Neural cell (in vitro differentiated cells): ENCODE data around the gene BRCA2. TPM values are rescaled to one million over a fixed set of nuclear protein-coding genes. Genes with fewer than 3 reads are reported as not detected.

Source experiments
- H2AFZ ChIP-seq: fragments of 200-600, 300-800 bp; sonication (generic), shearing (Covaris generic); 2 replicates; pipeline ENCODE4 v1.6.0; 2014; ENCODE audit warnings: low read depth, mild to moderate bottlenecking, antibody characterized with exemption, low read length, moderate library complexity
- H3F3A ChIP-seq: fragments of 200-600 bp; shearing (Covaris generic); 2 replicates; pipeline ENCODE4 v1.6.1; 2016; ENCODE audit warnings: mild to moderate bottlenecking, moderate library complexity, mixed read lengths, antibody characterized with exemption, low read length; ENCODE audit not compliant: insufficient read depth, poor library complexity, severe bottlenecking
- H3K27ac ChIP-seq: fragments of 200-600, 300-800 bp; sonication (generic), shearing (Covaris generic); 2 replicates; pipeline ENCODE4 v1.5.1; 2014; ENCODE audit warnings: mild to moderate bottlenecking, low read length, moderate library complexity
- H3K27me3 ChIP-seq: fragments of 300-800, 200-600 bp; sonication (generic), shearing (Covaris generic); 2 replicates; pipeline ENCODE4 v1.6.0; 2014; ENCODE audit warnings: mild to moderate bottlenecking, low read depth, low read length, moderate library complexity; ENCODE audit not compliant: insufficient read depth
- H3K36me3 ChIP-seq: fragments of 300-800, 200-600 bp; sonication (generic), shearing (Covaris generic); 2 replicates; pipeline ENCODE4 v1.5.1; 2014; ENCODE audit warnings: mild to moderate bottlenecking, antibody characterized with exemption, low read length, moderate library complexity; ENCODE audit not compliant: insufficient read depth
- H3K4me2 ChIP-seq: fragments of 300-800, 200-600 bp; sonication (generic), shearing (Covaris generic); 2 replicates; pipeline ENCODE4 v1.6.0; 2014; ENCODE audit warnings: mild to moderate bottlenecking, low read length
- H3K4me3 ChIP-seq: fragments of 300-800, 200-600 bp; sonication (generic), shearing (Covaris generic); 2 replicates; pipeline ENCODE4 v1.5.1; 2014; ENCODE audit warnings: mild to moderate bottlenecking, low read length, moderate library complexity
- H3K79me2 ChIP-seq: fragments of 200-600 bp; shearing (Covaris generic); replicated peaks from 2 replicates; pipeline ENCODE4 v1.6.0; 2014; ENCODE audit warnings: mild to moderate bottlenecking, low read length, moderate library complexity; ENCODE audit not compliant: insufficient read depth
- H3K9ac ChIP-seq: fragments of 300-800, 200-600 bp; sonication (generic), shearing (Covaris generic); 2 replicates; pipeline ENCODE4 v1.6.1; 2016; ENCODE audit warnings: mild to moderate bottlenecking, low read length, mixed read lengths
- H3K9me2 ChIP-seq: fragments of 200-600 bp; shearing (Covaris generic); 2 replicates; pipeline ENCODE4 v1.6.1; 2016; ENCODE audit warnings: mild to moderate bottlenecking, low read length, mixed read lengths; ENCODE audit not compliant: insufficient read depth
- H3K9me3 ChIP-seq: fragments of 200-600, 300-800 bp; sonication (generic), shearing (Covaris generic); 2 replicates; pipeline ENCODE4 v1.6.1; 2016; ENCODE audit warnings: mild to moderate bottlenecking, mixed run types, low read length, moderate library complexity, mixed read lengths
- H4K20me1 ChIP-seq: fragments of 200-600 bp; shearing (Covaris generic); 2 replicates; pipeline ENCODE4 v1.6.1; 2016; ENCODE audit warnings: mild to moderate bottlenecking, mixed run types; ENCODE audit not compliant: insufficient read depth
- EP300 ChIP-seq: fragments of 450-650 bp; conservative IDR thresholded peaks from 2 replicates; pipeline ENCODE4 v1.6.1; 2014; ENCODE audit warnings: antibody characterized with exemption, mild to moderate bottlenecking, moderate library complexity; ENCODE audit not compliant: poor library complexity, severe bottlenecking
- EZH2 ChIP-seq: fragments of 200-600, 300-800 bp; shearing (Covaris generic), sonication (generic); IDR thresholded peaks from 2 replicates; pipeline ENCODE4 v1.6.1; 2014; ENCODE audit warnings: antibody characterized with exemption, low read length, borderline replicate concordance, mild to moderate bottlenecking; ENCODE audit not compliant: insufficient read depth, poor library complexity, severe bottlenecking
- MXI1 ChIP-seq: fragments of 450-650 bp; conservative IDR thresholded peaks from 2 replicates; pipeline ENCODE4 v1.6.1; 2014; ENCODE audit warnings: antibody characterized with exemption, mild to moderate bottlenecking; ENCODE audit not compliant: poor library complexity, severe bottlenecking
- POLR2AphosphoS5 ChIP-seq: IDR thresholded peaks from 2 replicates; pipeline ENCODE4 v1.6.1; 2012
- RAD21 ChIP-seq: fragments of 450-650 bp; conservative IDR thresholded peaks from 2 replicates; pipeline ENCODE4 v1.6.1; 2014; ENCODE audit warnings: antibody characterized with exemption, mild to moderate bottlenecking, moderate library complexity
- SMC3 ChIP-seq: fragments of 450-650 bp; conservative IDR thresholded peaks from 2 replicates; pipeline ENCODE4 v1.6.1; 2014; ENCODE audit warnings: antibody characterized with exemption, mild to moderate bottlenecking, moderate library complexity; ENCODE audit not compliant: poor library complexity
- TAF1 ChIP-seq: IDR thresholded peaks from 2 replicates; pipeline ENCODE4 v1.6.1; 2012; ENCODE audit warnings: low read depth
- polyA plus RNA-seq: library from polyadenylated mRNA; depleted of rRNA; stranded (reverse); fragments of >200 nt; gene quantifications from 2 replicates; pipeline ENCODE4 v1.2.3, GENCODE V29; 2014
- TF ChIP-seq, protein P1 (sequence below): fragments of 450-650 bp; IDR thresholded peaks from 2 replicates; pipeline ENCODE4 v1.5.1; 2014; ENCODE audit warnings: antibody characterized with exemption, mild to moderate bottlenecking, moderate library complexity; ENCODE audit not compliant: poor library complexity, severe bottlenecking
- TF ChIP-seq, protein P2 (sequence below): IDR thresholded peaks from 2 replicates; pipeline ENCODE4 v1.6.1; 2012; ENCODE audit warnings: borderline replicate concordance

Gene BRCA2
- polyA plus RNA-seq, 1 donor from 2014 or later = 0.11 TPM

DNA sequence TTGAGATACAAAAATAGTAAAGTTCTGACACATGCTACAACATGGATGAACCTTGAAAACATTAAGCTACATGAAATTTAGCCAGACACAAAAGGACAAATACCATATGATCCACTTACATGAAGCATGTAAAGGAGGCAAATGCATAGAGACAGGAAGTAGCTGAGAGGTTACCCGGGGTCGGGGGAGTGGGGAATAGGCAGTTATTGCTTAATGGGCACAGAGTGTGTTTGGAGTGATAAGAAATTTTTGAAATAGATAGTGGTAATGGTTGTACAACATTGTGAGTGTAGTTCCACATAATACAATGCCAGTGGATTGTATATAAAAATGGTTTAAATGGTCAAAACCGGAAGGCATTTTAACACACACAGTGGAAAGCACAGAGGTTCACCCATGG is 108.3 kb downstream of the BRCA2 start:
- Histone ChIP-seq H3K9me2 (no peaks in the 10 kb centered on the region), H3K9me3 (no peaks in the 10 kb centered on the region), H3K4me3 (no peak overlapping the region), H3K4me2 (no peak overlapping the region), H2AFZ (no peak overlapping the region), H3K9ac (no peak overlapping the region), H3K36me3 (no peaks in the 10 kb centered on the region), H3F3A (no peaks in the 10 kb centered on the region), H3K27ac (no peak overlapping the region), H4K20me1 (no peaks in the 10 kb centered on the region), H3K27me3 (peaks cover 29% of the 10 kb centered on the region), H3K79me2 (no peaks in the 10 kb centered on the region)
- TF ChIP-seq TAF1 = no peak
- no peak for TF ChIP-seq EP300
- no peak for TF ChIP-seq POLR2AphosphoS5
- TF ChIP-seq, protein P1, sequence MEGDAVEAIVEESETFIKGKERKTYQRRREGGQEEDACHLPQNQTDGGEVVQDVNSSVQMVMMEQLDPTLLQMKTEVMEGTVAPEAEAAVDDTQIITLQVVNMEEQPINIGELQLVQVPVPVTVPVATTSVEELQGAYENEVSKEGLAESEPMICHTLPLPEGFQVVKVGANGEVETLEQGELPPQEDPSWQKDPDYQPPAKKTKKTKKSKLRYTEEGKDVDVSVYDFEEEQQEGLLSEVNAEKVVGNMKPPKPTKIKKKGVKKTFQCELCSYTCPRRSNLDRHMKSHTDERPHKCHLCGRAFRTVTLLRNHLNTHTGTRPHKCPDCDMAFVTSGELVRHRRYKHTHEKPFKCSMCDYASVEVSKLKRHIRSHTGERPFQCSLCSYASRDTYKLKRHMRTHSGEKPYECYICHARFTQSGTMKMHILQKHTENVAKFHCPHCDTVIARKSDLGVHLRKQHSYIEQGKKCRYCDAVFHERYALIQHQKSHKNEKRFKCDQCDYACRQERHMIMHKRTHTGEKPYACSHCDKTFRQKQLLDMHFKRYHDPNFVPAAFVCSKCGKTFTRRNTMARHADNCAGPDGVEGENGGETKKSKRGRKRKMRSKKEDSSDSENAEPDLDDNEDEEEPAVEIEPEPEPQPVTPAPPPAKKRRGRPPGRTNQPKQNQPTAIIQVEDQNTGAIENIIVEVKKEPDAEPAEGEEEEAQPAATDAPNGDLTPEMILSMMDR = no peak
- TF ChIP-seq SMC3 = no peak
- no peak for TF ChIP-seq RAD21
- no peak for TF ChIP-seq EZH2
- TF ChIP-seq, protein P2, sequence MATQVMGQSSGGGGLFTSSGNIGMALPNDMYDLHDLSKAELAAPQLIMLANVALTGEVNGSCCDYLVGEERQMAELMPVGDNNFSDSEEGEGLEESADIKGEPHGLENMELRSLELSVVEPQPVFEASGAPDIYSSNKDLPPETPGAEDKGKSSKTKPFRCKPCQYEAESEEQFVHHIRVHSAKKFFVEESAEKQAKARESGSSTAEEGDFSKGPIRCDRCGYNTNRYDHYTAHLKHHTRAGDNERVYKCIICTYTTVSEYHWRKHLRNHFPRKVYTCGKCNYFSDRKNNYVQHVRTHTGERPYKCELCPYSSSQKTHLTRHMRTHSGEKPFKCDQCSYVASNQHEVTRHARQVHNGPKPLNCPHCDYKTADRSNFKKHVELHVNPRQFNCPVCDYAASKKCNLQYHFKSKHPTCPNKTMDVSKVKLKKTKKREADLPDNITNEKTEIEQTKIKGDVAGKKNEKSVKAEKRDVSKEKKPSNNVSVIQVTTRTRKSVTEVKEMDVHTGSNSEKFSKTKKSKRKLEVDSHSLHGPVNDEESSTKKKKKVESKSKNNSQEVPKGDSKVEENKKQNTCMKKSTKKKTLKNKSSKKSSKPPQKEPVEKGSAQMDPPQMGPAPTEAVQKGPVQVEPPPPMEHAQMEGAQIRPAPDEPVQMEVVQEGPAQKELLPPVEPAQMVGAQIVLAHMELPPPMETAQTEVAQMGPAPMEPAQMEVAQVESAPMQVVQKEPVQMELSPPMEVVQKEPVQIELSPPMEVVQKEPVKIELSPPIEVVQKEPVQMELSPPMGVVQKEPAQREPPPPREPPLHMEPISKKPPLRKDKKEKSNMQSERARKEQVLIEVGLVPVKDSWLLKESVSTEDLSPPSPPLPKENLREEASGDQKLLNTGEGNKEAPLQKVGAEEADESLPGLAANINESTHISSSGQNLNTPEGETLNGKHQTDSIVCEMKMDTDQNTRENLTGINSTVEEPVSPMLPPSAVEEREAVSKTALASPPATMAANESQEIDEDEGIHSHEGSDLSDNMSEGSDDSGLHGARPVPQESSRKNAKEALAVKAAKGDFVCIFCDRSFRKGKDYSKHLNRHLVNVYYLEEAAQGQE = no peak
- no peak for TF ChIP-seq MXI1

DNA sequence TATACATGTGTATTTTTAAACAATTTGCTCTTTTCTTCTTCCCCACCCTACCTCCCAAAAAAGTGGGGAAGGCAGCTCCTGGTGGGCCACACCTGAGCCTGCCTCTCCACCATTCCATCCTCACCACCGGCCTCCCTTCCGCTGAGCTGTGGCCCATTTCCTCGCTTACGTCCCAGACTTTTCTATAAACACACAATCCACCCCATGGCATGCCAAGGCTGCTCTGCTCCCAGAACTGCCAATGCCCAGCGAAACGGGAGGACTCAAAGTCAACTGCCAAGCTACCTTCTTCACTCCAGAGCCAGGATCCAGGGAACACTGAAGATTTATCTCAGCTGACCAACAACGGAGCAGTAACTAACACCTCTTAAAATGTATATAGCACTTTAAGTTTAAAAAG is 109.8 kb downstream of the BRCA2 start:
- Histone ChIP-seq H4K20me1 (no peaks in the 10 kb centered on the region), H3K79me2 (no peaks in the 10 kb centered on the region), H3K27ac (no peak overlapping the region), H2AFZ (no peak overlapping the region), H3K36me3 (no peaks in the 10 kb centered on the region), H3K9ac (no peak overlapping the region), H3F3A (no peaks in the 10 kb centered on the region), H3K9me3 (no peaks in the 10 kb centered on the region), H3K4me2 (no peak overlapping the region), H3K9me2 (no peaks in the 10 kb centered on the region), H3K4me3 (no peak overlapping the region), H3K27me3 (peaks cover 36% of the 10 kb centered on the region)
- TF ChIP-seq TAF1 (no peak), EZH2 (no peak), POLR2AphosphoS5 (no peak), MXI1 (no peak), SMC3 (no peak), RAD21 (no peak), EP300 (no peak)
- TF ChIP-seq, protein P2 = no peak
- TF ChIP-seq, protein P1 = no peak
